Activated naive CD8-positive, alpha-beta T cell treated with anti-CD3 and anti-CD28 coated beads, Interleukin-2, amount 10 ng/mL, durations not matched to agents 7 days and 5 days (primary cell): Measurements from ENCODE around the gene TUBGCP6. TPM values are rescaled to one million over a fixed set of nuclear protein-coding genes. Genes with fewer than 3 reads are reported as not detected.
A peak's percentile ranks its signal among the peaks of the same experiment; 100 is the strongest.

Experiments
- ATAC-seq: fragments of 150-1000 bp; cut with Tn5 transposase; one replicate; pipeline ENCODE4 v1.10.0; 2021; ENCODE audit warnings: low read depth, moderate library complexity
- POLR2A ChIA-PET: fragments of 350-600 bp; sonication (Branson Sonifier 250); formaldehyde crosslinking; loops from one replicate; lab custom pipeline; 2021; ENCODE audit warnings: antibody characterized with exemption; lab: Charles Lee
- DNase-seq: peaks from one replicate; pipeline ENCODE4 v3.0.0; 2021
- H3K27ac Mint-ChIP-seq: one replicate; pipeline ENCODE4 v1.8.0; 2022; ENCODE audit warnings: mild to moderate bottlenecking, mixed read lengths
- H3K27me3 Mint-ChIP-seq: one replicate; pipeline ENCODE4 v1.8.0; 2022; ENCODE audit warnings: mild to moderate bottlenecking, moderate library complexity, mixed read lengths
- H3K36me3 Mint-ChIP-seq: one replicate; pipeline ENCODE4 v1.8.0; 2021; ENCODE audit warnings: mild to moderate bottlenecking, mixed read lengths
- H3K4me1 Mint-ChIP-seq: one replicate; pipeline ENCODE4 v1.8.0; 2021; ENCODE audit warnings: mixed read lengths
- H3K4me3 Mint-ChIP-seq: one replicate; pipeline ENCODE4 v1.8.0; 2022; ENCODE audit warnings: mild to moderate bottlenecking, moderate library complexity, mixed read lengths
- H3K9me3 Mint-ChIP-seq: one replicate; pipeline ENCODE4 v1.8.0; 2021; ENCODE audit warnings: mixed read lengths
- total RNA-seq, 2 experiments: library from RNA; stranded (reverse); gene quantifications; one replicate each; pipeline ENCODE4 v1.2.3, GENCODE V29; 2021

TUBGCP6 gene
- total RNA-seq, 2 experiments from 2014 or later: 92.2 to 94.5 TPM

- Mint-ChIP-seq H3K4me3 (no peak overlapping the region), H3K27ac (no peak overlapping the region), H3K4me1 (peaks cover 4% of the 10 kb centered on the region), H3K36me3 (no peaks in the 10 kb centered on the region), H3K9me3 (no peaks in the 10 kb centered on the region), H3K27me3 (peaks cover 11% of the 10 kb centered on the region)
- ATAC-seq: no peak
- DNase-seq: no peak
- POLR2A ChIA-PET: no interaction called here
Observed at GRCh38 chr22:50257451-50258360, 12.9 kb upstream of the TUBGCP6 start.

- Mint-ChIP-seq H3K27ac (no peak overlapping the region), H3K27me3 (peaks cover 5% of the 10 kb centered on the region), H3K9me3 (no peaks in the 10 kb centered on the region), H3K4me1 (peaks cover under 1% of the 10 kb centered on the region), H3K36me3 (no peaks in the 10 kb centered on the region), H3K4me3 (no peak overlapping the region)
- POLR2A ChIA-PET: no interaction called here
- no peak for DNase-seq
- ATAC-seq: no peak
Observed at GRCh38 chr22:50257041-50257440, 12.2 kb upstream of the TUBGCP6 start.

GRCh38 chr22:50256258-50256862, 11.5 kb upstream of the TUBGCP6 start:
- no peaks in the 10 kb centered on the region for H3K4me1 Mint-ChIP-seq
- no peak for DNase-seq
- peaks cover 3% of the 10 kb centered on the region for H3K27me3 Mint-ChIP-seq
- POLR2A ChIA-PET: interaction anchor here (0.6 kb wide), 1 partner anchor 12 kb away, joined by 3 read pairs; the partner anchor contains the start of gene TUBGCP6
- H3K9me3 Mint-ChIP-seq: no peaks in the 10 kb centered on the region
- H3K36me3 Mint-ChIP-seq: no peaks in the 10 kb centered on the region
- H3K27ac Mint-ChIP-seq: no peak overlapping the region
- no peak for ATAC-seq
- no peak overlapping the region for H3K4me3 Mint-ChIP-seq

DNA sequence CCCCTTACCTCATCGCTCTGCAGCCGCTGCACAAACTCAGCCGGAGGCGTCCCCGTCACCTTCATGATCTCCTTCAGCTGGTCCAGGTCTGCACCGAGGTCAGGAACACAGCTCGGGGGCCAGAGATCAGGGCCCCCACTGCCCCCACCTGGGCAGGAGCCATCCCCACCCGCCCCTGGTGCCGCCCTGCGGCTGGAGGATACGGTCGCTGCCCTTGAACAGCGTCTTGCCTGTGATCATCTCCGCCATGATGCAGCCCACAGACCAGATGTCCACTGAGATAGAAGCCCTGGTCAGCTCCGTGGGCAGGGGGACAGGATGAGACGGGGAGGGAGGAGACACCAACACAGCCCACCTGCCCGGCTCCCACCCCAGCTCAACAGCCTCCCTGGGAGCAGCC, 10.8 kb upstream of the TUBGCP6 start:
- DNase-seq: no peak
- Mint-ChIP-seq H3K4me1 (peaks cover 1% of the 10 kb centered on the region), H3K36me3 (no peaks in the 10 kb centered on the region), H3K9me3 (no peaks in the 10 kb centered on the region), H3K27me3 (peaks cover 3% of the 10 kb centered on the region), H3K4me3 (no peak overlapping the region), H3K27ac (no peak overlapping the region)
- no peak for ATAC-seq
- POLR2A ChIA-PET: no interaction called here

DNA sequence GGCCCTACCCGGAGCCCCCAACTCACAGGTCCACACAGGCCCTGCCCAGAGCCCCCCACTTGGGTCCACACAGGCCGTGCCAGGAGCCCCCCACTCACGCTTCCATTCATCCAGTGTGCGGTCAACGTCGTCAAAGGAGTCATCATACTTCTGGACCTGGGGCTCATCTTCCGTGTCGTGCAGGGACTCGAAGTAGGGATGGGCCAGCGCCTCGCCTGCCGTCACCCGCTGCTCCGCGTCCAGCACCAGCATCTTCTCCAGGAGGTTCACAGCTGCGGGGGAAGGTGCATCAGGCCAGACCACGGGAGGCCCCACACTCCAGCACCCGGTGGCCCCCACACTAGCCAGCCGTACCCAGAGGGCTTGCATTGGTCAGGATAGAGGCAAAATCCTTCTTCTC, 10.3 kb upstream of the TUBGCP6 start:
- Mint-ChIP-seq H3K4me3 (no peak overlapping the region), H3K9me3 (no peaks in the 10 kb centered on the region), H3K27ac (no peak overlapping the region), H3K36me3 (no peaks in the 10 kb centered on the region), H3K27me3 (peaks cover 3% of the 10 kb centered on the region), H3K4me1 (peaks cover 4% of the 10 kb centered on the region)
- no peak for DNase-seq
- ATAC-seq: no peak
- POLR2A ChIA-PET: no interaction called here

- Mint-ChIP-seq H3K9me3 (no peaks in the 10 kb centered on the region), H3K27me3 (peaks cover 1% of the 10 kb centered on the region), H3K4me3 (no peak overlapping the region), H3K36me3 (no peaks in the 10 kb centered on the region), H3K4me1 (peaks cover 5% of the 10 kb centered on the region), H3K27ac (no peak overlapping the region)
- ATAC-seq (no peak), DNase-seq (no peak)
- POLR2A ChIA-PET: interaction anchor here (1.0 kb wide), 1 partner anchor 14 kb away, joined by 3 read pairs; no protein-coding TSS in a partner anchor
Observed at GRCh38 chr22:50253941-50254340, 9.1 kb upstream of the TUBGCP6 start.

GRCh38 chr22:50253046-50253915, 8.5 kb upstream of the TUBGCP6 start:
- no peaks in the 10 kb centered on the region for H3K9me3 Mint-ChIP-seq
- no peaks in the 10 kb centered on the region for H3K36me3 Mint-ChIP-seq
- no peak overlapping the region for H3K4me3 Mint-ChIP-seq
- no peak overlapping the region for H3K27ac Mint-ChIP-seq
- DNase-seq: no peak
- H3K4me1 Mint-ChIP-seq: peaks cover 5% of the 10 kb centered on the region
- POLR2A ChIA-PET: interaction anchor here (0.9 to 3.4 kb wide), 4 partner anchors 9 to 254 kb away, joined by 3 to 26 read pairs (median 3); partner anchors contain the start of genes LMF2, MAPK12 and NCAPH2
- H3K27me3 Mint-ChIP-seq: no peaks in the 10 kb centered on the region
- no peak for ATAC-seq

DNA sequence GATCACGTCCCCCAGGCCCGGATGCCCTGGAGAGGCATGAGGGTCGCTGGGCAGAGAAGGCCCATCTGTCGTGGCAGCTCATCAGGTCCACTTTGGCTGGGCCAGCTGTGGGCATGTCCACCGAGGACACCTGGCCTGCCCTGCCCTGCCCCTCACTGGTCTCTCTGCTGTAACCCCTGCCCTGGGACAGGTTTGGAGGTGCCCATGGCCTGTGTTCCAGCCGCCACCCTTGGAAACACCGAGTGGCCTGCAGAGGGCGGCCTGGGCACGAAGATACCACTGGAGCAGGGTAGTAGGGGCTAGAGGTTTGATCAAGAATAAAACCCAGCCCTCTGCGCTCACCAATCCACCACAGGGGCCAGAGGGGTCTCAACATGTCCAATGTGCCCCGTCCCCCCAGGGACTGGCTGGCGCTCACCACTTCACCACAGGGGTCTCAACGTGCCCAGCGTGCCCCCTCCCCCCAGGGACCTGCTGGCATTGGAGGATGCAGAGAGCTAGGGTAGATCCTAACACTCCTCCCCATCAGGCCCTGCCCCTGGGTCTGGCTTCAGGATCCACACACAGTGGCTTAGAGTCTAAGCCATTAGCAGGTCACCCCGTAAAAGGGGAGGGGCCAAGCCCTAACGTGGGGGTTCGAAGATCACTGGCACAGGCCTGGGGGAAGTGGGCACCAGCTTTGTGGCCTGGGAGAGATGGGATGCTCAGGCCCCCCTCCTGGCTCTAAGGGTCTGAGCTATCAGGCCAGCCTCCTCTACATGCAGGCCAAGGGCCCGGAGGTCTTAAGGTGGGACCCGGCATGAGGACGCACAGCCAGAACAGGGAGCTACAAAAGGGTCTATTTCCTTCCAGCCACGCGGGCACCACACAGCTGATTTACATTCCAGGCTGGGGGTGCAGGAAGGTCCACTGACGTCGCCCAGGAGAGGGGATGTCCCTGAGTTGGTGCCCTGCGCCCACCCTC, 7.5 kb upstream of the TUBGCP6 start:
- DNase-seq (peak; percentile 78), ATAC-seq (peak; percentile 55)
- Mint-ChIP-seq H3K4me3 (peak overlapping the region; percentile 42), H3K27me3 (no peaks in the 10 kb centered on the region), H3K36me3 (peaks cover 2% of the 10 kb centered on the region), H3K27ac (no peak overlapping the region), H3K9me3 (no peaks in the 10 kb centered on the region), H3K4me1 (peaks cover 7% of the 10 kb centered on the region)
- POLR2A ChIA-PET: interaction anchor here (0.9 to 3.4 kb wide), 7 partner anchors 10 to 316 kb away, joined by 3 to 26 read pairs (median 7); partner anchors contain the start of genes LMF2, MAPK12, NCAPH2 and SCO2

- no peak overlapping the region for H3K27ac Mint-ChIP-seq
- POLR2A ChIA-PET: interaction anchor here (1.0 to 3.4 kb wide), 13 partner anchors 9 to 369 kb away, joined by 3 to 26 read pairs (median 6); partner anchors contain the start of genes LMF2, MAPK12, NCAPH2 and SCO2
- no peaks in the 10 kb centered on the region for H3K9me3 Mint-ChIP-seq
- H3K4me1 Mint-ChIP-seq: peaks cover 7% of the 10 kb centered on the region
- ATAC-seq: no peak
- no peak for DNase-seq
- peak overlapping the region; percentile 42 for H3K4me3 Mint-ChIP-seq
- no peaks in the 10 kb centered on the region for H3K27me3 Mint-ChIP-seq
- H3K36me3 Mint-ChIP-seq: peaks cover 2% of the 10 kb centered on the region
Observed at GRCh38 chr22:50251477-50252081, 6.8 kb upstream of the TUBGCP6 start.

- Mint-ChIP-seq H3K27me3 (no peaks in the 10 kb centered on the region), H3K27ac (peak within 1 kb of the TSS; percentile 84), H3K9me3 (no peaks in the 10 kb centered on the region), H3K4me1 (peaks cover 7% of the 10 kb centered on the region), H3K4me3 (peak within 1 kb of the TSS; percentile 87), H3K36me3 (peaks cover 2% of the 10 kb centered on the region)
- ATAC-seq: peak; percentile 83
- POLR2A ChIA-PET: interaction anchor here (1.0 to 3.4 kb wide), 14 partner anchors 8 to 370 kb away, joined by 3 to 26 read pairs (median 6); partner anchors contain the start of genes LMF2, MAPK12, NCAPH2 and SCO2
- peak; percentile 90 for DNase-seq
Observed at GRCh38 chr22:50250555-50251476, 6.0 kb upstream of the TUBGCP6 start, which contains the start of gene HDAC10. Gene HDAC10, minus strand, starts transcription at chr22:50251265. Its CDS starts 233 bp downstream, at chr22:50251032.

GRCh38 chr22:50250249-50250554, 5.4 kb upstream of the TUBGCP6 start:
- no peak for ATAC-seq
- H3K9me3 Mint-ChIP-seq: no peaks in the 10 kb centered on the region
- H3K4me1 Mint-ChIP-seq: peaks cover 7% of the 10 kb centered on the region
- peak overlapping the region; percentile 61 for H3K27ac Mint-ChIP-seq
- no peaks in the 10 kb centered on the region for H3K27me3 Mint-ChIP-seq
- no peak for DNase-seq
- POLR2A ChIA-PET: interaction anchor here (1.3 to 3.4 kb wide), 12 partner anchors 8 to 371 kb away, joined by 3 to 26 read pairs (median 7); partner anchors contain the start of genes LMF2, MAPK12, NCAPH2 and SCO2
- peaks cover 2% of the 10 kb centered on the region for H3K36me3 Mint-ChIP-seq
- H3K4me3 Mint-ChIP-seq: peak overlapping the region; percentile 87
